HCT116 (cell line): ENCODE results near the gene RNF220. TPM values are rescaled to one million over a fixed set of nuclear protein-coding genes. Genes with fewer than 3 reads are reported as not detected.

Experiments
- ATAC-seq: fragments of 200-7000 bp; cut with Tn5 transposase; 2 replicates; pipeline ENCODE4 v1.9.1; 2020; ENCODE audit warnings: mild to moderate bottlenecking, moderate library complexity
- BruUV-seq: library from RNA; stranded (reverse); fragments of 400-500 nt; replicated peaks from 2 replicates; lab custom pipeline; 2021; lab: Mats Ljungman, UMichigan
- CTCF ChIA-PET: fragments of 300-600 bp; sonication (Branson Sonifier 250); formaldehyde crosslinking; loops from one replicate; lab custom pipeline; 2021; ENCODE audit warnings: antibody characterized with exemption; lab: Charles Lee
- POLR2A ChIA-PET: fragments of 300-600, 350-600 bp; sonication (Branson Sonifier 250); formaldehyde crosslinking; loops from one replicate; lab custom pipeline; 2021; ENCODE audit warnings: antibody characterized with exemption; lab: Charles Lee
- RAD21 ChIA-PET, 2 experiments: fragments of 300-600 bp; sonication (Branson Sonifier 250); formaldehyde crosslinking; loops; one replicate each; lab custom pipeline; 2023; ENCODE audit warnings: low total read pairs in 2 of 2; ENCODE audit not compliant: uncharacterized antibody in 2 of 2, unreplicated experiment in 2 of 2, low non-redundant PET in 1 of 2; lab: Charles Lee
- DNase-seq: peaks from one replicate; pipeline ENCODE4 v3.0.0-alpha.2; 2010; ENCODE audit warnings: low read depth, low spot score
- H2AFZ ChIP-seq: fragments of 200-600 bp; shearing (Covaris generic), sonication (generic); 2 replicates; pipeline ENCODE4 v1.6.1; 2017; ENCODE audit warnings: low read depth, mixed run types, mixed read lengths, antibody characterized with exemption, low read length; ENCODE audit not compliant: poor library complexity, severe bottlenecking
- H3K27ac ChIP-seq: 2 replicates; pipeline ENCODE4 v1.5.1; 2012; ENCODE audit warnings: low read depth, low read length
- H3K27me3 ChIP-seq: fragments of 200-600 bp; sonication (generic); 2 replicates; pipeline ENCODE4 v1.6.1; 2016; ENCODE audit warnings: mixed run types, low read length, mixed read lengths; ENCODE audit not compliant: insufficient read depth
- H3K36me3 ChIP-seq, 2 experiments: fragments of 200-500 bp in 1 of 2; fragments of 200-600 bp in 1 of 2; sonication (Bioruptor generic) in 1 of 2; sonication (generic) in 1 of 2; 2 replicates each; pipeline versions ENCODE4 v1.5.1 to v1.6.1; 2014 to 2016; ENCODE audit warnings: low read length in 2 of 2, inconsistent platforms in 1 of 2, mixed read lengths in 1 of 2, mixed run types in 1 of 2; ENCODE audit not compliant: insufficient read depth in 2 of 2, control insufficient read depth in 1 of 2
- H3K4me1 ChIP-seq, 2 experiments: fragments of 200-600 bp in 1 of 2; sonication (generic) in 1 of 2; 2 replicates each; pipeline versions ENCODE4 v1.5.1 to v1.6.1; 2012 to 2017; ENCODE audit warnings: low read length in 2 of 2, inconsistent platforms in 1 of 2, mild to moderate bottlenecking in 1 of 2, mixed read lengths in 1 of 2, mixed run types in 1 of 2, moderate library complexity in 1 of 2; ENCODE audit not compliant: insufficient read depth in 2 of 2, control insufficient read depth in 1 of 2
- H3K4me2 ChIP-seq: fragments of 200-600 bp; sonication (generic); 2 replicates; pipeline ENCODE4 v1.6.1; 2017; ENCODE audit warnings: mixed run types, low read length, mixed read lengths
- H3K4me3 ChIP-seq, 2 experiments: fragments of 200-600 bp in 1 of 2; sonication (generic) in 1 of 2; replicated peaks in 1 of 2; 2 replicates each; pipeline ENCODE4 v1.5.1; 2011 to 2016; ENCODE audit warnings: low read length in 2 of 2, control low read depth in 1 of 2, low read depth in 1 of 2, mild to moderate bottlenecking in 1 of 2, mixed read lengths in 1 of 2, mixed run types in 1 of 2
- H3K79me2 ChIP-seq: fragments of 200-600 bp; sonication (generic); 2 replicates; pipeline ENCODE4 v1.6.1; 2017; ENCODE audit warnings: mild to moderate bottlenecking, mixed run types, low read length, moderate library complexity, mixed read lengths; ENCODE audit not compliant: insufficient read depth
- H3K9ac ChIP-seq: fragments of 200-600 bp; sonication (generic); 2 replicates; pipeline ENCODE4 v1.6.1; 2016; ENCODE audit warnings: low read length, mixed read lengths
- H3K9me2 ChIP-seq: fragments of 200-600 bp; sonication (generic), shearing (Covaris generic); 2 replicates; pipeline ENCODE4 v1.6.1; 2017; ENCODE audit warnings: mixed run types, mild to moderate bottlenecking, moderate library complexity; ENCODE audit not compliant: insufficient read depth
- H3K9me3 ChIP-seq, 2 experiments: fragments of 200-500 bp in 1 of 2; fragments of 200-600 bp in 1 of 2; sonication (Bioruptor generic) in 1 of 2; sonication (generic) in 1 of 2; 2 replicates each; pipeline ENCODE4 v1.6.1; 2014 to 2017; ENCODE audit warnings: low read length in 2 of 2, mixed read lengths in 2 of 2, inconsistent platforms in 1 of 2, low read depth in 1 of 2, mild to moderate bottlenecking in 1 of 2, mixed run types in 1 of 2, moderate library complexity in 1 of 2; ENCODE audit not compliant: control insufficient read depth in 1 of 2, insufficient read depth in 1 of 2
- H4K20me1 ChIP-seq: fragments of 200-600 bp; sonication (generic), shearing (Covaris generic); 2 replicates; pipeline ENCODE4 v1.6.1; 2017; ENCODE audit warnings: mixed run types, mild to moderate bottlenecking, moderate library complexity; ENCODE audit not compliant: insufficient read depth
- SRF ChIP-seq: IDR thresholded peaks from 2 replicates; pipeline ENCODE4 v1.6.1; 2012; ENCODE audit warnings: low read depth
- TCF7L2 ChIP-seq: IDR thresholded peaks from 2 replicates; pipeline ENCODE4 v1.7.0; 2011; ENCODE audit warnings: borderline replicate concordance, inconsistent platforms; ENCODE audit not compliant: insufficient read depth, insufficient read length; ENCODE audit errors: extremely low read depth
- YY1 ChIP-seq: IDR thresholded peaks from 2 replicates; pipeline ENCODE4 v1.6.1; 2011; ENCODE audit warnings: low read length, low read depth, moderate library complexity, mild to moderate bottlenecking; ENCODE audit not compliant: insufficient replicate concordance; ENCODE audit errors: extremely low read depth
- intact Hi-C: fragments of 100-400 bp; cut with micrococcal nuclease; formaldehyde crosslinking; loops from 2 replicates; pipeline ENCODE4 v1.10.0; 2022
- total RNA-seq: library from RNA; stranded (reverse); gene quantifications from one replicate; pipeline ENCODE4 v1.2.1, GENCODE V29; 2021; ENCODE audit not compliant: unreplicated experiment

Gene RNF220
- total RNA-seq, 1 experiment from 2014 or later = 84.5 TPM

DNA sequence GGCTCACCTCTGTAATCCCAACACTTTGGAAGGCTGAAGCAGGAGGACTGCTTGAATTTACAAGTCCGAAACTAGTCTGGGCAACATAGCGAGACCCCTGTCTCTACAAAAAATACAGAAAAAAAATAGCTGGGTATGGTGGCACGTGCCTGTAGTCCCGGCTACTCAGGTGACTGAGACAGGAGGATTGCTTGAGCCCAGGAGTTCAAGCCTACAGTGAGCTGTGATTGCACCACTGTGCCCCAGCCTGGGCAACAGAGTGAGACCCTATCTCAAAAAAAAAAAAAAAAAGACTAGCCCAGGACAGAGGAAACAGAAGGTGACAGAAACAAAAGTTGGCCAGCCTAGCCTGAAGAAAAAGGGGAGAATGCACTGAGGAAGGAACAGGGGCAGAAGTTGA, 290.6 kb downstream of the RNF220 start:
- no peaks in the 10 kb centered on the region for H3K9me3 ChIP-seq
- no peaks in the 10 kb centered on the region for H3K36me3 ChIP-seq
- peaks cover 7 to 28% of the 10 kb centered on the region in 2 experiments for H3K4me1 ChIP-seq
- DNase-seq = no peak
- intact Hi-C loops = no loop called here
- H3K27ac ChIP-seq = no peak overlapping the region
- H3K4me2 ChIP-seq = no peak overlapping the region
- H2AFZ ChIP-seq = no peak overlapping the region
- POLR2A ChIA-PET = interaction anchor here (1.8 to 6.5 kb wide), 2 partner anchors 21 to 26 kb away, joined by 4 to 39 read pairs; partner anchors contain the start of genes ARMH1 and TMEM53
- RAD21 ChIA-PET = no interaction called here
- H3K4me3 ChIP-seq = no peak overlapping the region
- no peaks in the 10 kb centered on the region for H3K79me2 ChIP-seq
- CTCF ChIA-PET = interaction anchor here (1.3 kb wide), 1 partner anchor 12 kb away, joined by 3 read pairs; no protein-coding TSS in a partner anchor
- no peaks in the 10 kb centered on the region for H3K27me3 ChIP-seq
- no peak for ATAC-seq
- H3K9ac ChIP-seq = no peak overlapping the region
- no peaks in the 10 kb centered on the region for H3K9me2 ChIP-seq
- BruUV-seq = no TSS peak
- no peak for TF ChIP-seq TCF7L2
- no peaks in the 10 kb centered on the region for H4K20me1 ChIP-seq

DNA sequence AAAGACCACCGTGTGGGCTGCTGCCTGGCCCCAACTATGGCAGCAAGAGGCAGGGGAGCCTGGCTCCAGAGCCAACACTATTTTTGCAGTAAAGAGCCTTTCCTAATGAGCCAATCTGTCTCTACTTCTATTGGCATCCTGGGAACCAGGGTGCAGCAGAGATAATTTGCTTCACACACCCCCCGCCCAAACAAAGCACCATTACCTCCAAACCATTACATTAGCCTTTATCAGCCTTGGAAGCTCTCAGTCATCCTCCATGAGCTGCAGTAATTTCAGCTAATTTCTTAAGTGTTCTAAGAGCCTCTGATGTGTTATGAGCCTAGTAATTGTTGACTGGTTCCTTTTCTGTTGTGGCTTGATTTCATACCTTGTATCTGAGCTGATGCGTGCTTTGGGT, 291.0 kb downstream of the RNF220 start:
- H2AFZ ChIP-seq = no peak overlapping the region
- POLR2A ChIA-PET = interaction anchor here (1.8 to 6.5 kb wide), 2 partner anchors 22 to 25 kb away, joined by 4 to 39 read pairs; partner anchors contain the start of genes ARMH1 and TMEM53
- no peaks in the 10 kb centered on the region for H3K79me2 ChIP-seq
- no peaks in the 10 kb centered on the region for H4K20me1 ChIP-seq
- peaks cover 3 to 28% of the 10 kb centered on the region in 2 experiments; a peak in 3 of 4 replicates for H3K4me1 ChIP-seq
- DNase-seq (no peak), ATAC-seq (no peak)
- no peaks in the 10 kb centered on the region for H3K36me3 ChIP-seq
- H3K9me3 ChIP-seq = no peaks in the 10 kb centered on the region
- H3K9me2 ChIP-seq = no peaks in the 10 kb centered on the region
- H3K27me3 ChIP-seq = no peaks in the 10 kb centered on the region
- CTCF ChIA-PET = interaction anchor here (1.1 to 1.4 kb wide), 3 partner anchors 11 to 41 kb away, joined by 3 read pairs; partner anchors contain the start of genes ARMH1 and TMEM53
- H3K9ac ChIP-seq = no peak overlapping the region
- no peak overlapping the region for H3K27ac ChIP-seq
- no peak overlapping the region for H3K4me3 ChIP-seq
- intact Hi-C loops = no loop called here
- TF ChIP-seq YY1 (no peak), SRF (no peak)
- H3K4me2 ChIP-seq = no peak overlapping the region
- RAD21 ChIA-PET = no interaction called here
- no TSS peak for BruUV-seq
